Suprapubic skin (tissue), 4 donors: ENCODE measurements around the gene VSX1. TPM values are rescaled to one million over a fixed set of nuclear protein-coding genes. Genes with fewer than 3 reads are reported as not detected.

Experiments used
- DNase-seq, 2 donors: peaks; one replicate each; pipeline ENCODE4 v3.0.0-alpha.2; 2019; ENCODE audit warnings: low spot score in 2 of 2
- H3K27ac ChIP-seq: fragments of 200-600 bp; sonication (generic); one replicate; pipeline ENCODE4 v1.5.1; 2019
- H3K27me3 ChIP-seq: fragments of 200-600 bp; sonication (generic); one replicate; pipeline ENCODE4 v1.5.1; 2019
- H3K36me3 ChIP-seq: fragments of 200-600 bp; sonication (generic); one replicate; pipeline ENCODE4 v1.5.1; 2019
- H3K4me1 ChIP-seq: fragments of 200-600 bp; sonication (generic); one replicate; pipeline ENCODE4 v1.5.1; 2019
- H3K4me3 ChIP-seq: fragments of 200-600 bp; sonication (generic); one replicate; pipeline ENCODE4 v1.5.1; 2019; ENCODE audit warnings: mild to moderate bottlenecking
- H3K9me3 ChIP-seq: fragments of 200-600 bp; sonication (generic); one replicate; pipeline ENCODE4 v1.5.1; 2019
- CTCF ChIP-seq, 2 donors: fragments of 200-600 bp in 1 of 2; fragments of 450-650 bp in 1 of 2; sonication (generic) in 1 of 2; IDR thresholded peaks; one replicate each; pipeline ENCODE4 v1.5.1; 2016 to 2019; ENCODE audit warnings: antibody characterized with exemption in 2 of 2, mild to moderate bottlenecking in 1 of 2, moderate library complexity in 1 of 2
- EP300 ChIP-seq: sonication (generic); formaldehyde crosslinking; IDR thresholded peaks from one replicate; pipeline ENCODE4 v1.6.1; 2017; ENCODE audit warnings: antibody characterized with exemption
- POLR2A ChIP-seq, 2 donors: fragments of 450-650 bp; IDR thresholded peaks; one replicate each; pipeline ENCODE4 v1.6.1; 2017; ENCODE audit warnings: antibody characterized with exemption in 2 of 2, mild to moderate bottlenecking in 2 of 2, moderate library complexity in 2 of 2
- POLR2AphosphoS5 ChIP-seq, 3 donors: sonication (generic); formaldehyde crosslinking; IDR thresholded peaks; one replicate each; pipeline ENCODE4 v1.6.1; 2017; ENCODE audit warnings: antibody characterized with exemption in 3 of 3
- WGBS: methylation state at CpG from one replicate; pipeline ENCODE4 v1.1.5; 2018; 5-methylcytosine and 5-hydroxymethylcytosine counted together
- total RNA-seq, 4 donors: library from RNA; depleted of rRNA; stranded (reverse); fragments of >200 nt; gene quantifications; one replicate each; pipeline ENCODE4 v1.1.0, GENCODE V29; 2016

The VSX1 gene
- total RNA-seq, 4 donors from 2014 or later = not detected

- Histone ChIP-seq H3K4me1 (peaks cover 83% of the 10 kb centered on the region), H3K27ac (peak overlapping the region; percentile 90), H3K9me3 (no peaks in the 10 kb centered on the region), H3K4me3 (no peak overlapping the region), H3K27me3 (no peaks in the 10 kb centered on the region), H3K36me3 (no peaks in the 10 kb centered on the region)
- WGBS = 51% methylated on average over 4 of the region's 6 CpGs
- TF ChIP-seq EP300 (no peak), CTCF (IDR thresholded peaks at IDR 0.05) (no peak), POLR2A (IDR thresholded peaks at IDR 0.05) (no peak), POLR2AphosphoS5 (IDR thresholded peaks at IDR 0.05) (no peak)
- no peak for DNase-seq
Observed at GRCh38 chr20:25038591-25039015, 43.3 kb downstream of the VSX1 start.

- Histone ChIP-seq H3K9me3 (no peaks in the 10 kb centered on the region), H3K4me1 (peaks cover 83% of the 10 kb centered on the region), H3K27ac (peak overlapping the region; percentile 40), H3K27me3 (no peaks in the 10 kb centered on the region), H3K4me3 (no peak overlapping the region), H3K36me3 (no peaks in the 10 kb centered on the region)
- no peak for DNase-seq
- WGBS = 61% methylated on average over 3 of the region's 3 CpGs
- TF ChIP-seq POLR2AphosphoS5 (IDR thresholded peaks at IDR 0.05) = no peak
Observed at GRCh38 chr20:25038103-25038410, 43.9 kb downstream of the VSX1 start.

- 60% methylated on average over 15 of the region's 15 CpGs for WGBS
- TF ChIP-seq POLR2A (IDR thresholded peaks at IDR 0.05) = no peak
- TF ChIP-seq POLR2AphosphoS5 (IDR thresholded peaks at IDR 0.05) = no peak
- TF ChIP-seq CTCF (IDR thresholded peaks at IDR 0.05) = no peak
- no peak for TF ChIP-seq EP300
- no peaks in the 10 kb centered on the region for H3K9me3 ChIP-seq
- no peak overlapping the region for H3K4me3 ChIP-seq
- H3K27ac ChIP-seq = peak overlapping the region; percentile 40
- no peaks in the 10 kb centered on the region for H3K27me3 ChIP-seq
- H3K36me3 ChIP-seq = no peaks in the 10 kb centered on the region
- DNase-seq = no peak
- H3K4me1 ChIP-seq = peaks cover 83% of the 10 kb centered on the region
Observed at GRCh38 chr20:25037288-25038102, 44.4 kb downstream of the VSX1 start.

- DNase-seq = no peak
- TF ChIP-seq POLR2A (IDR thresholded peaks at IDR 0.05) = no peak
- TF ChIP-seq EP300 = no peak
- TF ChIP-seq CTCF (IDR thresholded peaks at IDR 0.05) = no peak
- TF ChIP-seq POLR2AphosphoS5 (IDR thresholded peaks at IDR 0.05) = no peak
- no peaks in the 10 kb centered on the region for H3K36me3 ChIP-seq
- WGBS = 43% methylated on average over 7 of the region's 7 CpGs
- H3K9me3 ChIP-seq = no peaks in the 10 kb centered on the region
- no peak overlapping the region for H3K4me3 ChIP-seq
- H3K27ac ChIP-seq = peak overlapping the region; percentile 35
- peaks cover 82% of the 10 kb centered on the region for H3K4me1 ChIP-seq
- H3K27me3 ChIP-seq = no peaks in the 10 kb centered on the region
Observed at GRCh38 chr20:25036331-25036936, 45.5 kb downstream of the VSX1 start.

- WGBS = 57% methylated on average over 4 of the region's 4 CpGs
- no peak for DNase-seq
- H3K27ac ChIP-seq = peak overlapping the region; percentile 35
- no peak overlapping the region for H3K4me3 ChIP-seq
- H3K36me3 ChIP-seq = no peaks in the 10 kb centered on the region
- no peaks in the 10 kb centered on the region for H3K9me3 ChIP-seq
- peaks cover 78% of the 10 kb centered on the region for H3K4me1 ChIP-seq
- H3K27me3 ChIP-seq = no peaks in the 10 kb centered on the region
- TF ChIP-seq POLR2AphosphoS5 (IDR thresholded peaks at IDR 0.05) (no peak), CTCF (IDR thresholded peaks at IDR 0.05) (no peak), POLR2A (IDR thresholded peaks at IDR 0.05) (no peak), EP300 (no peak)
Observed at GRCh38 chr20:25035921-25036320, 46.0 kb downstream of the VSX1 start.
